Skeletal muscle cell (primary cell): ENCODE results near the gene MTHFSD.

ENCODE experiments used
- DNase-seq: peaks from one replicate; pipeline ENCODE4 v3.0.0-alpha.2; 2010; ENCODE audit warnings: low read depth
- H3K4me3 ChIP-seq: 2 replicates; pipeline ENCODE4 v1.5.1; 2011; ENCODE audit warnings: low read depth, mild to moderate bottlenecking, control low read depth, low read length, moderate library complexity

MTHFSD gene

DNA sequence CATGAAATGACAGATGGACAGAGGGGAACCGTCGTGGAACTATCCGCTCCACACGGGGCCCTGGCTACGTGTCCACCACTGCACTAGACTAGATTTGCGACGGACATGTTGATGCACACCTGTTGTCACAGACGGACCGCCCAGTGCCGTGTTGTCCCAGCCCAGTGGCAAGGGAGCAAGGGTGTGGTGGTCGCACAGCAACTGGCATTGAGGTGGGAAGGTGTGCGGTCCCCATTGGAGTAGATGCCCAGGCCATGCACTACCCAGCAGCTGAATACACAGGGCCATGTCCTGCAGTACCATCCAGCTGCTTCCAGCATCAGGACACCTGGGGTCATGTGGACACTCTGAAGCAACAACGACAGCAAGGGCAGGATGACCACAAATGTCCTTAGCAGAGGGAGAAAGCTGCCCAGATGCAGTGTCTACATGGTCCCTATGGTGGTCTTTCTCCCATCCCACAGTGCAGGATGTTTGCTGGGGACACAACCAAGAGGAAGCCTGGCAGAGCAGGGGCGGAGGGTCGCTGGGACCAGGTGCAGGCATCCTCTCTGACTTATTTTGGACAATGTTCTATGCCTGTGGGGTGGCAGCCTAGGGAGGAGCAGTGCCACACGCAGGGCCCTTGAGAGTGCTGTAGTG, 35.9 kb downstream of the MTHFSD start:
- H3K4me3 ChIP-seq, result no peak overlapping the region
- DNase-seq, result no peak

GRCh38 chr16:86517652-86518258, 37.3 kb downstream of the MTHFSD start:
- H3K4me3 ChIP-seq, result no peak overlapping the region

GRCh38 chr16:86517033-86517432, 38.0 kb downstream of the MTHFSD start:
- no peak for DNase-seq

More at GRCh38 chr16:86517652-86518258, 37.3 kb downstream of the MTHFSD start:
- DNase-seq, result no peak

DNA sequence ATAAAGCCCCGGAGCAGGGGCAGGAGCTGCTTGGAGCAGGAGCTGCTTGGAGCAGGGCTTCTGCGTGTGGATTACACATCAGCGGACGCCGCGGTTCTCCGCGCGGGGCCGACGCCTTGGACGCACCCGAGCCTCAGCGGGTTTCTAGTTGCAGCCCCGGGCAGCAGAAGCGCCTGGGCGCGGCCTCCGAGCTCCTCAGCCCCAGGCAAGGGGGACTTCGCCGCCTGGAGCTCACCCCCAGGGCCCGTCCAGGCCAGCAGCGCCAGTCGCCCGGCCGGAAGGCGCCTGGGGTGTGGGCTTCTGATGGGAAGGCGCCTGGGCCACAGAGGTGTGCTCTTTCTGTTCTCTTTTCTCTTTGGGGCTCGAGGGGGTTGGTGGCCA, 38.4 kb downstream of the MTHFSD start:
- no peak for DNase-seq
- H3K4me3 ChIP-seq, result peak overlapping the region; percentile 31

More at GRCh38 chr16:86517033-86517432, 38.0 kb downstream of the MTHFSD start:
- H3K4me3 ChIP-seq, result no peak overlapping the region

GRCh38 chr16:86515777-86516622, 39.0 kb downstream of the MTHFSD start:
- no peak for DNase-seq

DNA sequence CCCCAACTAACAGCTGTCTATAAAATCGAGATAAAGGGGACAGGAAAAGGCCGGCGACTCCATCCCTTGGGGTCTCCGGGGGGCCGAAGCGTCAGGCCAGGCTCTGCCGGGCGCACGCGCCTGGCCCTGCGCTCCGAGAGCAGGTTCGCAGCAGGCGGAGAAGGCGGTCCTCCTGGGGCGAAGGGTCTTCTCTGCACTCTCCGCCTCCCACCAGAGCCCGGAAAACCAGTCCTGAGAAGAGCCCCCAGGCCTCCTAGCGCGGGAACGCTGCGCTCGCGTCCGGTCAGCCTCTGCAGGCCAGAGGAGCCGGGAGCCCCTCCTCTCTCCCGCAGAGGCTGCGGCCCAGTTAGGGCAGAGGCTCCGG, 39.6 kb downstream of the MTHFSD start:
- peak overlapping the region; percentile 31 for H3K4me3 ChIP-seq
- DNase-seq, result no peak

More at GRCh38 chr16:86515777-86516622, 39.0 kb downstream of the MTHFSD start:
- H3K4me3 ChIP-seq, result peak overlapping the region; percentile 31

DNA sequence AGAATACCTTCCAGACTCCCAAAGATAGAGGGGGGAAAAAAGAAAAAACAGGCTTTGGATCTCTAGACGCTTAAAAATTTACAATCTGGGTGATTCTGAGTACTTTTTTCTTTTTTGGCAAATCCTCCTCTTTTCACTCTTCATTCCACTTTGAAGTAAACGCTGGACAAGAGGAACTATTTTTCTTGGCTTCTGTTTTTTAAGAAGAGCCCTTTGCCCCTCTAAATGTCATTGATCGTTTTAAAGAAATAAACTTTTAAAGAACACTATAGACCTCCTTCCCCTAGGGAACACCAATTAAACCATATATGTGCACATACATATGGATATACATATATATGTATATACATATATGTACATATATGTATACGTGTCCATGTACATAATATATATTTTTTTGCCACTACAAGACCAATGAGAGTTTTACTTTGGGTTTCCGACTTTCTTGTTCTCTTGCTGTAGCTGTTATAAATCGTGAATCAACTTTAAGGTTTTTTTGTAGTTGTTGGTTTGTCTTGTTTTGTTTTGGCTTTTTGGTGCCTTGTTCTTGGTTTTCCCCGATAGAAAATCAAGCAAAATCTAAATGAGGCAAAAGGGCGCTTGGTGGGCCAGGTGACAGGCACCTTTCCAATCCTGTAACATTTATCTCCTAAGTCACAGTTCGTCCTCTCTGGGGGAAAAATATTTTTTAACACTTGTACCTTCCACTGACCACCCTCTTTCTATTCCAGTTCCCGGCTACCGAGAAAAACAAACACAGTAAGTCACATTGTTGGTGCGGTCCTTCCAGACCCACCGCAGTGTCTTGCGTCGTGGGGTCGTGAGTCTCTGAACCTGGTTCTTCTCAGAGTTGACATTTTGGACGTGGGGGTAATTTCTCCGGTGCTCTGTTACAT, 40.3 kb downstream of the MTHFSD start:
- no peak for DNase-seq
- H3K4me3 ChIP-seq, result peak overlapping the region; percentile 31

DNA sequence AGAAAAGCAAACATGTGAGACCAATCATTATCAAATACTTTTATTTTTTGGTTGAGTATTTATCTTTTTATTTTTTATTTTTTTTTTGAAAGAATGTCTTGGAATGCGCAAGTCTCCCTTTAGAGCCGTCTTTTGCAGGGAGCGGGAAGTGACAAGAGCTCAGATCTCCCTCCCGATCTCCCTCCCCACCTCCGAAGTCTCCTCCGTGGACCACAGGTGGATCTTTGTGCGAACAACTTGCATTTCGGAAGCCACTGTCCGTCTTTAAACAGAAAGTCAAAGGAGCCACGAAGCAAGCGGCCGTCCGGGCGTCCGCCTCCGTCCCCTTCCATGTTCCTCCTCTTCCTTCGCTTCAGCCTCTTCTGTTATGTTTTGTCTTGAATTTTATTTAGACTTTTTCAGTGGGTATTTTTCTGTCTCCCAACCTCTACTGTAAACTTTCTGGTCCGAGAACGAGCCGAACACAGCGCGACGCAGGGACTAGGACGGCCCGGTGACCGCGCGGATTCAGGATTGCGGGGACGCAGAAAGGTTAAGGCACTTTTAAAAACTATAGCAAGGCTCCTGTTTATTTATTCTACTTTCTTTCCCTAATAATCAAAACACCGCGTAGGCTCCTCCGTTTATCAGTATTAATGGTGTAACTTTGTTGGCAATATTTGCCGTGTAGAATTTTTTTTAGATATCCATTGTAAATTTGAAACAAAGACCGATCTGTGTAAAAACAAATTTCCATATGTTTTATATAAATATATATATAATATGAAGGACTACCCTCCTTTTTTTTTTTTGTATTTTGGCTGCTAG, 41.4 kb downstream of the MTHFSD start:
- peak overlapping the region; percentile 52 for H3K4me3 ChIP-seq

GRCh38 chr16:86512860-86513470, 42.1 kb downstream of the MTHFSD start:
- H3K4me3 ChIP-seq, result peak overlapping the region; percentile 52
- no peak for DNase-seq

More for the DNA sequence above, 41.4 kb downstream of the MTHFSD start:
- DNase-seq, result no peak

DNA sequence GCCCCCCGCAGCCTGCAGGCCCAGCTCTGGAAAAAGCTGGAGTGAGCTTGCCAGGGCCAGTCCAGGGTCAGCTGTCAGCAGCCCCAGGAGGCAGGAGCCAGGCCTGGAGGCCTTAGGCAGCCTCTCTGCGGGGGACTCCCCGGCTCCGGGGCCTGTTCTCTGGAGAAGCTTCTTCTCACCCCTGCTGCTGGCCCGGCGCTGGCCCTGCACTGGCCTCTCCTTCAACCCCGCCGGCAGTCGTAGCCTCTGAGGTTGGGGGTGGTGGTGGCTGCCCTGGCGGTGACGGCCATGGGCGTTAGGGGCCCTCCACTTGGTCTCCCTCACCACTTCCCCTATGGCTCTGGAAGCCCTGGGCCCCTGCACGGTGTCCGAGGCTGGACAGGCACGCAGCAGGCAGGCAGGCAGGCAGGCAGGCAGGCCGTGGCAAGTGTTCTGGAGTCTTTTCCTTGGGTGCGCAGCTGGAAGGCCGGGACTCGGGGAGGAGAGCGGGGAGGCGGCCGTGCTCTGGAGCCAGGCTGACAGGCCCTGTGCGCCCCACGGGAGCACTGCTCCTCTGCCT, 42.7 kb downstream of the MTHFSD start:
- no peak for DNase-seq
- peak overlapping the region; percentile 52 for H3K4me3 ChIP-seq

- no peak for DNase-seq
- peak overlapping the region; percentile 52 for H3K4me3 ChIP-seq
Observed at GRCh38 chr16:86511317-86512161, 43.5 kb downstream of the MTHFSD start.

GRCh38 chr16:86510465-86511261, 44.4 kb downstream of the MTHFSD start, which contains the start of gene FOXF1:
Gene FOXF1, plus strand, starts transcription at chr16:86510527. Its CDS starts 43 bp downstream, at chr16:86510570.
- H3K4me3 ChIP-seq, result peak within 1 kb of the TSS; percentile 52
- no peak for DNase-seq

GRCh38 chr16:86509759-86510464, 45.1 kb downstream of the MTHFSD start:
- H3K4me3 ChIP-seq, result peak overlapping the region; percentile 52

DNA sequence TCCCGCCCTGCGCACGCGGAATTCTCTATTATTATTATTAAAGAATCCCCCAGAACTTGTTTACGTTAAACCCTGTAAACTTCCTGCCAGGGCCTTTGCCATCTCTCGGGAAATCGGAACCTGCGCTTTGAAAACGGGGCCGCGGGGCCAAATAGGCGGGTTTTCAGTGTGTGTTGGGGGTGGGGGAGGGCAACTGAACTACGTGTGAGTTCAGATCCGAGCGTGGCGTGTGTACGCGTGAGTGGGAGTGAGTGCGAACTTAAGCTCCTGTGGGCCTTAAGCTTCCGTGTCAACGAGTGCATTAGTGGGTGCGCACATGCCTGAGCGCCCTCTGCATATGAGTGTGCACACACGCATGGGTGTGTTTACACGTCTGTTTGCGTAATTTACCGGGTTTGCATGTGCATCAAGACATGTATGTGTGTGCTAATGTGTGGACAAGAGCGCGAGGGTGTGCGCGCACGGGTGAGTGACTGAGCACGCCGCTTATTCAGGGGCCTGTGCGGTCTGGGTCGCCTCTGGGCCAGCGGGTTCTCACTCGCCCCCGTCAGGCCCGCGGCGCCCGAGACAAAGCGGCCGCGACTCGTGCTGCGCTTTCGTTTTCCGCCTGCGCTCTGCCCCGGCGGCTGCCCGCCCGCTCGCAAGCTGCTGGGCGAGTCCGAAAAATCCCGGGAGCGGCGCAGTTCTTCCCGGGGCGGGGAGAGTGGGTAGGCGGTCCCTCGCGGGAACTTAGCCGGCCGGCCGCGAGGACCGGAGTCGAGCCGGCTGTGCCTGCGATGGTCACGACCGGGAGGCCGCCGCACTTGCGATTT, 45.9 kb downstream of the MTHFSD start:
- peak overlapping the region; percentile 52 for H3K4me3 ChIP-seq
- no peak for DNase-seq

More at GRCh38 chr16:86509759-86510464, 45.1 kb downstream of the MTHFSD start:
- DNase-seq, result peak; percentile 33
